AG04450 (cell line): ENCODE measurements around the gene TBC1D10A. TPM values are rescaled to one million over a fixed set of nuclear protein-coding genes. Genes with fewer than 3 reads are reported as not detected.

ENCODE experiments used
- CTCF ChIA-PET: fragments of 300-600, 350-600 bp; formaldehyde crosslinking; extraction: SDS; loops from one replicate; lab custom pipeline; 2022; ENCODE audit warnings: antibody characterized with exemption, inconsistent platforms; lab: Charles Lee
- POLR2A ChIA-PET: fragments of 350-600 bp; formaldehyde crosslinking; extraction: SDS; loops from one replicate; lab custom pipeline; 2021; ENCODE audit warnings: antibody characterized with exemption, inconsistent platforms; lab: Yijun Ruan, JAX
- DNase-seq: peaks from one replicate; pipeline ENCODE4 v3.0.0-alpha.2; 2011; ENCODE audit warnings: low read depth, low spot score
- H3K27ac ChIP-seq: one replicate; pipeline ENCODE4 v1.5.1; 2012; ENCODE audit warnings: low read depth, low read length, control low read depth
- H3K27me3 ChIP-seq: one replicate; pipeline ENCODE4 v1.6.0; 2012; ENCODE audit warnings: low read length; ENCODE audit not compliant: control insufficient read depth, insufficient read depth
- H3K4me3 ChIP-seq: 2 replicates; pipeline ENCODE4 v1.5.1; 2011; ENCODE audit warnings: mild to moderate bottlenecking, low read depth, low read length, control low read depth
- H3K9me3 ChIP-seq: 2 replicates; pipeline ENCODE4 v1.5.1; 2012; ENCODE audit warnings: low read length; ENCODE audit not compliant: control insufficient read depth, insufficient read depth
- polyA plus RNA-seq: library from polyadenylated mRNA; depleted of rRNA; stranded (reverse); fragments of >200 nt; gene quantifications from 2 replicates; pipeline ENCODE4 v1.2.3, GENCODE V29; 2011
- TF ChIP-seq, protein P1 (sequence below): IDR thresholded peaks from 2 replicates; pipeline ENCODE4 v1.5.1; 2011; ENCODE audit warnings: low read depth, low read length, control low read depth, inconsistent platforms

TBC1D10A gene
- polyA plus RNA-seq, 1 experiment: 14.5 TPM

DNA sequence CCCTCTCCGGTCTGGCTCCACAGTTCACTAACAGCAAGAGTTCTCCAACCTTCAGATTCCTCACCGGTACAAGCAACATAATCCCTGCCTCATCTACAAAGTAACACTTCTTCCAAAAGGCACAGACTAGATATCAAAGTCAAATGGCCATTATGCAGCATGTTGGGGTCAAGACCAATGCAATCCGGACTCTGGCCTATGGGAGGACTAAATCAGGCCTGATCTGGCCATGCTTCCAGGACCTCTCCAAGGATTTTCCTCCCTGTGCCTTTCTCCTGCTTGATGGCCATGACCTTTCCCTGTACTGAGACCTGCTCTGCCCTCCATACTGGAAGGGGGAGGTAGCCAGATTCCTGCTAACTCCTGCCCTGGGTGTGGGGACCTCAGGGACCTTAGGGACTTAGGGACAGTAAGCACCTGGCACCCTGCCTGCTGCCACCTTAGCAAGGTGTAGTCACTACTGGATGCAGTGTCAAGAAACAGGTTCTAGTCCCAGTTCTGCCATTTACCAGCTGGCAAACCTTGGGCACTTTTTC, 6.7 kb downstream of the TBC1D10A start:
- DNase-seq: no peak
- Histone ChIP-seq H3K27ac (no peak overlapping the region), H3K9me3 (no peaks in the 10 kb centered on the region), H3K27me3 (no peaks in the 10 kb centered on the region), H3K4me3 (no peak overlapping the region)
- ChIA-PET POLR2A (no interaction called here), CTCF (interaction anchor here (2.4 to 4.4 kb wide), 2 partner anchors 32 kb away, joined by 7 to 15 read pairs; partner anchors contain the start of gene CASTOR1)
- TF ChIP-seq, protein P1, sequence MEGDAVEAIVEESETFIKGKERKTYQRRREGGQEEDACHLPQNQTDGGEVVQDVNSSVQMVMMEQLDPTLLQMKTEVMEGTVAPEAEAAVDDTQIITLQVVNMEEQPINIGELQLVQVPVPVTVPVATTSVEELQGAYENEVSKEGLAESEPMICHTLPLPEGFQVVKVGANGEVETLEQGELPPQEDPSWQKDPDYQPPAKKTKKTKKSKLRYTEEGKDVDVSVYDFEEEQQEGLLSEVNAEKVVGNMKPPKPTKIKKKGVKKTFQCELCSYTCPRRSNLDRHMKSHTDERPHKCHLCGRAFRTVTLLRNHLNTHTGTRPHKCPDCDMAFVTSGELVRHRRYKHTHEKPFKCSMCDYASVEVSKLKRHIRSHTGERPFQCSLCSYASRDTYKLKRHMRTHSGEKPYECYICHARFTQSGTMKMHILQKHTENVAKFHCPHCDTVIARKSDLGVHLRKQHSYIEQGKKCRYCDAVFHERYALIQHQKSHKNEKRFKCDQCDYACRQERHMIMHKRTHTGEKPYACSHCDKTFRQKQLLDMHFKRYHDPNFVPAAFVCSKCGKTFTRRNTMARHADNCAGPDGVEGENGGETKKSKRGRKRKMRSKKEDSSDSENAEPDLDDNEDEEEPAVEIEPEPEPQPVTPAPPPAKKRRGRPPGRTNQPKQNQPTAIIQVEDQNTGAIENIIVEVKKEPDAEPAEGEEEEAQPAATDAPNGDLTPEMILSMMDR: no peak

DNA sequence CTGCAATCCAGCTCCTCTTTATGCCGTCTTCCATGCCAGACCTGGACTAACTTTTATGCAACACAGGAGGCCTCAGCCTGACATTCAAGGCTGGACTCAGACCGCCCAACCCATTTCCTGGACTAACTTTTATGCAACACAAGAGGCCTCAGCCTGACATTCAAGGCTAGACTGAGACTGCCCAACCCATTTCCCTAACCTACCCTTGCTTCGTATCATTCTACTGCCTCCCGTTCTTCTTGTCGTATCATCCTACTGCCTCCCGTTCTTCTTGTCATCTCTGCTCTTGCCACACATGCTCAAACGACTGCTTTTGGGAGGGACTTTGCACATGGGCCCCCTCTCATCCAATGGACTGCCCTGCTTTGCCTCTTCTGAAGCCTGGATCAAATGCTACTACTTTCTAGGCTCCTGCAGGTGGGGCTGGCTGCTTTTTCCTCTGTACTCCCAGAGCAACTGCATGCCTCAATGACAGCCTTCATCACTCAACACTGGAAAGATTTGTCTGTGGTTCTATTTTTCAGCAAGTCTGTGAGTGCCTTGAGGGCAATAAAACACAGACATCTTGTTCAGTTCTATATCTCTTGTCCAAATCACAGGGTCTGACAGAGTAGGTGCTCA, 7.8 kb downstream of the TBC1D10A start:
- no peak for DNase-seq
- H3K9me3 ChIP-seq: no peaks in the 10 kb centered on the region
- POLR2A ChIA-PET: no interaction called here

DNA sequence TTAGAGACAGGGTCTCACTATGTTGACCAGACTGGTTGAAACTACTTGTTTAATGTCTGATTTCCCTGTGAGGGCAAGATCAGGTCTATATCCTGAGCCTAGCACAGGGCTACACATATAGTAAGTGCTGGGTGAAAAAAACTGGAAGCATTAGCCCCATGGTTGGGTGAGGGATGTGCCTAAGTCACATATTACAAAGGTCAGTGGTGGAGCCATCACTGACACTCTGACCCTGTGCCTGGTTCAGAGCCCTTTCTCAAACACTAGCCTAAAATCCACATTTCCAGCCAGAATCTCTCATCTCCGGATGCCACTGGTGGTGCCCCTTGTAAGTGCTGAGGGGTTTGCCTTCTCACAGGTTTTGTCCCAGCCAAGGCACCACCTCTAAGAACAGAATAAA, 9.0 kb downstream of the TBC1D10A start:
- ChIA-PET POLR2A (interaction anchor here (1.1 kb wide), 1 partner anchor 33 kb away, joined by 3 read pairs; no protein-coding TSS in a partner anchor), CTCF (interaction anchor here (4.4 kb wide), 1 partner anchor 30 kb away, joined by 15 read pairs; the partner anchor contains the start of gene CASTOR1)
- no peak for DNase-seq
- no peak overlapping the region for H3K27ac ChIP-seq
- H3K4me3 ChIP-seq: no peak overlapping the region
- H3K9me3 ChIP-seq: no peaks in the 10 kb centered on the region
- H3K27me3 ChIP-seq: no peaks in the 10 kb centered on the region
- TF ChIP-seq, protein P1: no peak

More for the DNA sequence above, 7.8 kb downstream of the TBC1D10A start:
- Histone ChIP-seq H3K27ac (no peak overlapping the region), H3K4me3 (no peak overlapping the region), H3K27me3 (no peaks in the 10 kb centered on the region)
- CTCF ChIA-PET: interaction anchor here (4.4 kb wide), 1 partner anchor 31 kb away, joined by 15 read pairs; the partner anchor contains the start of gene CASTOR1
- TF ChIP-seq, protein P1: no peak

DNA sequence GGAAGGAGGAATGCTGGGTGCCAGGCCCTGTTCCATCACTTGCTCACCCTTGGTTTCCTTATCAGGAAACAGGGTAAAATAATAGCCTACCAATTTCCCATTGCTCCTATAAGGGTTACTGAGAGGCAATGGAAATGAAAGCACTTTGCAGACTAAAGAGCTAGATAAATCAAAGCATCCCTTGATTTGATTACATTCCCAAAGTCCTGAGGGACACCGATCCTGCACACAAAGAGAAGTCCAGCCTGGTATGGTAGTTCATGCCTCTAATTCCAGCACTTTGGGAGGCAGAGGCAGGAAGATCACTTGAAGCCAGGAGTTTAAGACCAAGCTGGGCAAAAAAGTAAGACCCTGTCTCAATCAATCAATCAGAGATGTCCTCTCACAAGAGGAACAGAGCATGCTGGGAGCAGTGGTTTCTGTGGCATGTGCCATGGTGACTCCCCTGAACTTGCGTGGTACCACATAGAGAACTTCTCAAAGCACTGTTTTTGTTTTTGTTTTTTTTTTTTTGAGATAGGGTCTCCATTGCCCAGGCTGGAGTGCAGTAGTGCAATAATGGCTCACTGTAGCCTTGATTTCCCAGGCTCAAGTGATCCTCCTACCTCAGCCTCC, 10.7 kb downstream of the TBC1D10A start:
- no peaks in the 10 kb centered on the region for H3K27me3 ChIP-seq
- H3K27ac ChIP-seq: no peak overlapping the region
- no peaks in the 10 kb centered on the region for H3K9me3 ChIP-seq
- no peak for DNase-seq
- CTCF ChIA-PET: interaction anchor here (1.5 to 4.4 kb wide), 2 partner anchors 13 to 28 kb away, joined by 3 to 15 read pairs; partner anchors contain the start of gene CASTOR1
- POLR2A ChIA-PET: interaction anchor here (0.7 to 0.9 kb wide), 2 partner anchors 11 to 49 kb away, joined by 3 to 4 read pairs; partner anchors contain the start of gene TBC1D10A
- TF ChIP-seq, protein P1: no peak
- no peak overlapping the region for H3K4me3 ChIP-seq
